Hematopoietic multipotent progenitor cell treated with erythropoietin and hydrocortisone succinate and interleukin-3 and kit ligand, for 4 days (in vitro differentiated cells): ENCODE measurements around the gene CES3.
A peak's percentile ranks its signal among the peaks of the same experiment; 100 is the strongest.
"Not testable (repeated sequence)": the region's sequence is repeated elsewhere in the genome, so short reads cannot be mapped to it uniquely, and the experiment has no call there.

Source experiments
- DNase-seq: peaks from one replicate; pipeline ENCODE4 v3.0.0-alpha.2; 2015

Gene CES3

GRCh38 chr16:66927918-66928649, 33.0 kb upstream of the CES3 start:
- DNase-seq: no peak

- DNase-seq: peak; percentile 70
These were observed 32.2 kb upstream of the CES3 start for GRCh38 chr16:66928702-66929388.

GRCh38 chr16:66930189-66930588, 30.9 kb upstream of the CES3 start:
- peak; percentile 50 for DNase-seq

DNA sequence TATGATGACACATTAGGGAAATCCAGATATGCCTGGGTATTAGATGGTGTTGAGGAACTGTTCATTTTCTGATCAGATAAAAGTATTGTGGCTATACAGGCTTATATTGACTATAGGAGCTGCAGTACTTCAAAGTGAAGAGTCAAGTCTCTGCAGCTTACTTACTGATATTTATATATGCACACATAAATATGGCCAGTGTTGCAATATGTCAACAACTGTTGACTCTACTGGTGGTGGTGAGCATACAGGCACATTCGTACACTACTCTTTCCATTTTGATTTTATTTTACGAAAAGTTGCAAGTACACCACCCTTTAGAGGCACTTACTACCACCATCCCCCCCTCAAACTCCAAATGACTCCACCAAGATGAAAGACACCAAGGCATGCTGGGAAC, 29.4 kb upstream of the CES3 start:
- DNase-seq: no peak

DNA sequence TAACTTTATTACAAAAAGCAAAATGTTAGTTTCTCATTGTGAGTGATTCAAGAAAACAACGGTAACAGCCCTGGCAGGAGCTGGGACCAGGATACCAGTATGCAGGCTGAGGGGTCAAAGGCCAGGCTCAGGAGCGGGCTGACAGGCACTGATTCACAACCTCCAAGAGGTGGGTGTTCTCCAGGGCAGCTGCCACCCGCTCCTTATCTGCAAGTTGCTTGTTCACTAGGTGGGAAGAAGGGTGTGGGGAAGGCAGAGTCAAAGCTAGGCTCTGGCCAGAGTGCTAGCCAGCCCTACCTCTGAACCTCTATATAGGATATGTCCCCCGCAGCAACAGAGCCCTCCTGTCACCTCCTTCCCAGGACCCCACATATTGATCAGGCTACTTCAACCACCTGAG, 29.0 kb upstream of the CES3 start:
- DNase-seq: no peak

DNA sequence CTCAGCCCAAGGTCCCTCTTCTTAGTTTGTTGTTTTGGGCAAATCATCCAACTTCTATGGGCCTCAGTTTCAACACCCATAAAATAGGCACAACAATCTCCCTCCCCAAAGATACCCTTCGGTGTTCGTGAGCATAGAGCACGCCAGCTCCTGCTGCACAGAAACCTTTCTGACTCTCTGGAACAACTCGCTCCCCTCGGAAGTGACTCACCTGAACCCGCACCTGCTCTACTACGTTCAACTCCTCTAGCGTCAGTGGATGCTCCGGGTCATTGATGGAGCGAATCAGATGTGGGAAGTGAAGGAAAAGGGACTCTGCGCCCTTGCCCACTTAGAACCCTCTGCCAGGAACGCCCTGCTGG, 27.3 kb upstream of the CES3 start:
- DNase-seq: no peak

GRCh38 chr16:66934138-66934838, 26.8 kb upstream of the CES3 start, which contains the start of gene CIAO2B:
CIAO2B (minus strand) TSS chr16:66934402; CDS start chr16:66934364, 38 bp downstream.
- DNase-seq: peak; percentile 94

DNA sequence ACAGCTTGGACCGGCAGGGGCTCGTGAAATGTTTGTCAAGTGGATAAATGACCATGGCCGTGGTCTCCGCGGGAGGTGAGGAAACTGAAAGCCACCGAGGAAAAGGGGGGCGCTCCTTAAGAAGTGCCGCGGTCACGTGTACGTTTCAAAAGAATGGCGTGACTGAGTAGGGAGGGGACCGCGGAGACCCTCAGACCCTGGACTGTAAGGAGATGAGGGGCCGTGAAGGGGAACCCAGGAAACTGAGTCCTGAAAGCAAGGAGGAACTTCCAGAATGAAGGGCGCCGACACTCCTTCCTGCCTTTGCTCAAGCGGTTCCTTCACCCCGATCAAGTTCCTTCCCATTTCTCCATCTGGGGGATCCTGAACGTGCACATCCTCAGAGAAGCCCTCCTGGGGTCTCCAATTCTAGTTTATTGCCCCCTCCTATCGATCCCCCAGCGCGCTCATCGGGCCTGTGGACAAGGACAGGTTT, 26.2 kb upstream of the CES3 start:
- not testable (repeated sequence) for DNase-seq

DNA sequence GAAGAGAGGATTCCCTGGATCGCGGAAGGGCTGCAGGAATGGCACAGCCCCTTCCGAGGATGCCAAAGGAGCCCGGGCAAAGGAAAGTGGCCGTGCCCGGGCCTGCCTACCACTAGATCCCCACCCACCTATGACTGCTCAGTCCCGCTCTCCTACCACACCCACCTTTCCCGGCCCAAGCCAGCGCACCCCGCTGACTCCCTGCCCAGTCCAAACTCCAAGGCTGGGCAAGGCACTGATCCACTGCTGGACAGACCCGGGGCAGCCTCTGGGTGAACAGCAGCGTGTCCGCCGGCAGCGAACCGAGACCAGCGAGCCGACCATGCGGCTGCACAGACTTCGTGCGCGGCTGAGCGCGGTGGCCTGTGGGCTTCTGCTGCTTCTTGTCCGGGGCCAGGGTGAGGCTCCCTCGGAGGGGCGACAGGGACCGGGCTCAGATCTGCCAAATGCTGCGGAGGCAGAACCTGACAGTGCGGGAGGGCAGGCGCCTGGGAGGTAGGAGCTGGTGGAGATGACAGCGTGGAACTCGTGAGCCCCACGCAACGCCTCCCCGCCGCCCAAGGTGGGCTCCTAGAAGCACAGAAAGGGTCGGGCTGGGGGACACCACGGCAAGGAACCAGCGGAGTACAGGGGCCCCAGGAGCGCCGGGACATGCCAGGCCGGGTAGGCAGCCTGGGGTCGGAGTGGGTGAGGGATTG, 25.6 kb upstream of the CES3 start, which contains the start of gene CES2:
Gene CES2, plus strand, starts transcription at position 203 of the 698 bp plus-strand sequence. Its CDS starts 120 bp downstream, at position 323.
- no peak for DNase-seq

DNA sequence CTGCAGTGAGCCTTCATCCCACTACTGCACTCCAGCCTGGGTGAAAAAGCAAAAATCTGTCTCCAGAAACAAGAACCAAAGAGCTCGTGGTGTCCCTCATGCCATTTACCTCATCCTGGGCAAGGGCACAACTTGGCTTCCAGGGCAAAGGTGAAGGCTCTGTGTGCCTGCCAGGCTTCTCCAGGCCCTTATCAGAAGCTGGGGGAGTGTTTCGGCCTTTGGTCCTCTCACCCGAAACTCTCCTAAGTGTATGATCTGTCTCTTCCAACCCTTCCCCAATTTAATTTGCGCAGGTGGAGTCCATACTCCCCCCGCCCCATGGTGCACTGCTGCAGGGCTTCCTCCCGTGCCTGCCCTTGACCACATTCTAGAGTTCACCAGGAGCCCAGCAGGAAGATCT, 24.6 kb upstream of the CES3 start:
- DNase-seq: no peak

DNA sequence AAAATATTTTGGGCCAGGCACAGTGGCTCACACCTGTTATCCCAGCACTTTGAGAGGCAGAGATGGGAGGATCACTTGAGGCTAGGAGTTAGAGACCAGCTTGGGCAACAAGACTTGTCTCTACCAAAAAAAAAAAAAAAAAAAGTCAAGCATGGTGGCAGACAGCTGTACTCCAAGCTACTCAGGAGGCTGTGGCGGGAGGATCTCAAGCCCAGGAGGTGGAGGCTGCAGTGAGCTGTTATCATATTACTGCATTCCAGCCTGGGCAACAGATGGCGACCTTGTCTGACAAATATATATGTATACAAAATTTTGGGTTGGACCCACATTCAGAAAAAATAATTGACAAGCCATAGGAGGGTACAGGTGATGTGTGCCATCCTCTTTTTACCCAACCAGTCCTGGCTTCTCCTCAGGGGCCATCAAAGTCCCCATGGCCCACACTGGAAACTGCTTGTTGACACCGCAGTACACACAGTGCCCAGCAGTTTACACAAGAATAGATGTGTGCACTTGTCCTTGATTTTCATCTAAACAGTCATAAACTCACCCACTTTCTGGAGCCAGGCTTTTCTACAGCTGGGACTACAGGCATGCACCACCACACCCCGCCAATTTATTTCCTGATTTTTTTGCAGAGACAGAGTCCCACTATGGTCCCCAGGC, 24.0 kb upstream of the CES3 start:
- DNase-seq: peak; percentile 57

DNA sequence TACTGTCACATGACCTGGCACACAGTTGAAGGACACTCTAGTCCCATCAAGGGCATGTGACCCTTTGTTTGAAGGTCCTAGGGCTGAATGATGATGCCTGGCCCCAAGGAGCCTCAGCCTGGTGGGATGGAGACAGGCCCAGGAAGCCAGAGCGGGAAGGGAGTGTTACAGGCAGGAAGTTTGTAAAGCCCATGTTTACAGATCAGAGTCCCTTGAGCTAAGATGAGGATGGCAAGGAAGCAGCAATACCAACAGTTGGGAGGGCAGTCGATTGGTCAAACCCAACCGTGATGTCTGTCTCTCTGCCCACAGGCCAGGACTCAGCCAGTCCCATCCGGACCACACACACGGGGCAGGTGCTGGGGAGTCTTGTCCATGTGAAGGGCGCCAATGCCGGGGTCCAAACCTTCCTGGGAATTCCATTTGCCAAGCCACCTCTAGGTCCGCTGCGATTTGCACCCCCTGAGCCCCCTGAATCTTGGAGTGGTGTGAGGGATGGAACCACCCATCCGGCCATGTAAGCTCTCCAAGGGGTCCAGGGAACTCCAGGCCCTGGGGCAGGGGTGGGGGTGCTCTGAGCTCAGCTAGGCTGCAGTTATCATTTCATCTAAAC, 23.2 kb upstream of the CES3 start:
- DNase-seq: no peak

DNA sequence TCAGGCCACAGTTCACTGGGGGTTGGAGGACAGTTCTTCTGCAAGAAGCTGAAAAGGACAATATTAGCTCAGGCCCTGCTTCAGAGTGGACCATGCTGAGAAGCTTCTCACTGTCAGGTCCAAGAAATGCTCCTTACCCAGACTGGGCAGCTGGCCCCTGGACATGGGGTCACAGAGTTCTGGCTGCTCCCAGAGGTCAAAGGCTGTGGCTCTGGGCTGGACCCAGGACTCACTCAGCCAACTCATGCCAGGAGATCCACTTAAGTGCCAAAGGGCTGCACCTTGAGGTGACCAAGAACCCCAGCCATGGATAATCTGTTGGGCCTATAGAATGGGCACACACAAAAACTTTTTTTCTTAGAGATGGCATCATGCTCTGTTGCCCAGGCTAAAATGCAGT, 21.7 kb upstream of the CES3 start:
- no peak for DNase-seq

- DNase-seq: no peak
These were observed 20.8 kb upstream of the CES3 start for GRCh38 chr16:66940236-66940635.

- no peak for DNase-seq
These were observed 18.1 kb upstream of the CES3 start for GRCh38 chr16:66942981-66943380.

- no peak for DNase-seq
These were observed 17.5 kb upstream of the CES3 start for GRCh38 chr16:66943426-66944053.

- no peak for DNase-seq
These were observed 17.0 kb upstream of the CES3 start for GRCh38 chr16:66944054-66944441.

DNA sequence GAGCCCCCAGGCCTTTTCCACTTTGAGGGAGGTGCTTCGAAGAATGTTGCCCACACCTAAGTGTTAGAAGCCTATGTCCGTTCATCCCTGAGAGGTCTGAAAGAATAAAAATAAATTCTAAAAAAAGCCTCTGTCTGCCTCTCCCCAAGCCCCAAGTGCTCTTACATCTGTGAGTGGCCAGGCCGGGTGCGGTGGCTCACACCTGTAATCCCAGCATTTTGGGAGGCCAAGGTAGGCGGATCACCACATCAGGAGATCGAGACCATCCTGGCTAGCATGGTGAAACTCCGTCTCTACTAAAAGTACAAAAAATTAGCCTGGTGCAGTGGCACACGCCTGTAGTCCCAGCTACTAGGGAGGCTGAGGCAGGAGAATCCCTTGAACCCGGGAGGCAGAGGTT, 16.1 kb upstream of the CES3 start:
- DNase-seq: not testable (repeated sequence)

GRCh38 chr16:66945939-66946338, 15.1 kb upstream of the CES3 start:
- no peak for DNase-seq

DNA sequence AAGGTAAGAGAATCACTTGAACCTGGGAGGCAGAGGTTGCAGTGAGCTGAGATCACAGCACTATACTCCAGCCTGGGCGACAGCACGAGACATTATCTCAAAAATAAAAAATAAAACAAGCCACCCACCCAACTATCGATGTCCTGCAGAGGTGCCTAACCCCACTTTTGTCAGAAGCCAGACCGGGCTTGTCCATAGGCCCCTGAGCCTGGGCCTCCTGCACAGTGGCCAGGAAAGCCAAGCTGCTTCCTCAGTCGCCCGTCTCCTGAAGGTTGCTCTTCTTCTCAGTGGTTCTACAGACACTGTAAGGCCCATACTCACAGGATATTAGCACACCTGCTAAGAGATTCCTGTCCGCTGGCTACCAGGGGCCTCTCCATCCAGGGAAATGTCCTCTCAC, 14.5 kb upstream of the CES3 start:
- DNase-seq: no peak

GRCh38 chr16:66946974-66947301, 14.1 kb upstream of the CES3 start:
- no peak for DNase-seq
